GM18520 (cell line): ENCODE measurements around the gene C2CD2.

Experiments
- ATAC-seq: cut with Tn5 transposase; IDR thresholded peaks from one replicate; pipeline ENCODE4 v1.9.1; 2021; ENCODE audit not compliant: unreplicated experiment

The C2CD2 gene

DNA sequence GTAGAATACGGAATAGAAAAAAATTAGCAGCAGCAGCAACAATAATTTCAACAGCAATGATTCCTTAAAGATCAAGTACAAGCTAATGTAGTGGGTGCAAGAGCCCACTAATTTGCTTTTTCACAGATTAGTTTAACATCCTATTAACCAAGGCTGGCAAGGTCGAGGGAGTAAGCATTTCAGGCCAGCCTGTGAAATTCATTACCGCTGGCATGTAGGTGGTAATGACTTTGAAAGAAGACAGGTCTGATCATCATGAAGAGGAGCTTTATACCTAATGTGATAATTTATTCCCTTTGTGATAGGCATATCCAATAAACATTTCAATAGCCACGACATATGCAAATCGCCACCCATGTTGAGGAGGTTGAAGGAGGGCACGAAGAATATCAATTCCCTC is 63.5 kb downstream of the C2CD2 start:
- ATAC-seq: no peak

DNA sequence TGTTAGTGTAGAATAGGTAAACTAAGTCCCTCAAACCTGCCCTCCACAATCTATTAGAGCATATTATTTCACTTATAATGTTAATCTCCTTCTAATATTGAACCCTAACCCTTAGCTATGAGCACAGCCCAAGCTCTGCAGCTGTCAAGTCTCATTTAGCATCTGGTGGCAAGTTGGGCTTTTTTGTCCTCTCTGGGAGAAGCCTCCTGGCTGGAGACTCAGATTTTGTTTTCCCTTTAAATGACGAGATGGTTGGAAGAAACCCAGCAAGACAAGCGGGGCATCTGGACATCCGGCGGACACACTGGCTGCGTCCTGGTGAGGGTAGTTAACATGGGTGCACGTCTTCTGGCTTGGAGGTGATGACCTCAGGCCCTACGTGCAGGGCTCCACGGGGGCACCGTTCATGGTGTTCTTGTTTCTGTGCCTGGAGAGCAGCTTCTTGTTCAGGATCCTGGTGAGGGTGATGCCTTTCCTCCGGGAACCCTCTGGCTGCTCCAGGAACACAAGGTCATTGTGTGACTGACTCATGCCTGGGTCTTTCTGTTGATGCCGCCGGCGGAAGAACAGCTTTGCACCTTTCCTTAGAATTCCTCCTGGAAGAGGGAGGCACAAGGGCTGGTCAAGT is 65.0 kb downstream of the C2CD2 start:
- ATAC-seq: no peak

DNA sequence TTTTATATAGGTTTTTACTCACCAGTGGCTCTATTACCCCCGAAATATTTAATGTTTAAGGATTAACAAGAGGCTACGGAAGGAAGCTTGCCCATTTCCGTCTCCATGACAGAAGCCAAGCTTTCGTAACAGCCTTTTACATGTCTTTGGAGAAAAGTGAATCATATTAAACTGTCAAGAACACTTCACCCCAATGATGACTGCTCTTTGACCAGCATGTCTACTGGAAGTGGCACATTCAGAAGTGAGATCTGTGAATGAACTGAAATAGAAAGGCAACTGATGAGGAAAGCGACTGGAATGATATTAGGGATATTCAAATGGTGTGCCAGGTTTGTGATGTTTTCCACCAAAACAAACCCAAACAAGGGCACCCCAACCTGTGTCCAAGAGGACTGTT is 66.2 kb downstream of the C2CD2 start:
- no peak for ATAC-seq

DNA sequence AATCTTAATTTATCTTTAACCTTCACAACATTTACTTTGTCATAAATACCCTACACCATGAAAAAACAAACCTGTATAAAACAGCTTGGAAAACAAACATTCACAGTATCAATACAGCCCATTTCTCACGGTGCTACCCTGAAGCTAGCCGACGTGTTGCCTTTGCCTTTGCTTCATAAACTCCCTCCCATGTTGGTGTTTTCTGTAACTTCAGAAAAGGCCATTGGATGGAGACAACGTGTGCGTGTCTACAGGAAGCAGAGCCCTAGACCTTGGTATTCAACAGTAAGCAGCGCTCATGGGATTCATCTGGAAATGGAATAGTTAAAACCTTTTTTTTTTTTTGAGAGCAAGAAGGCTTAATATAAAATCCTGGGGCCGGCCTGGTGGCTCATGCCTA is 67.5 kb downstream of the C2CD2 start:
- no peak for ATAC-seq

DNA sequence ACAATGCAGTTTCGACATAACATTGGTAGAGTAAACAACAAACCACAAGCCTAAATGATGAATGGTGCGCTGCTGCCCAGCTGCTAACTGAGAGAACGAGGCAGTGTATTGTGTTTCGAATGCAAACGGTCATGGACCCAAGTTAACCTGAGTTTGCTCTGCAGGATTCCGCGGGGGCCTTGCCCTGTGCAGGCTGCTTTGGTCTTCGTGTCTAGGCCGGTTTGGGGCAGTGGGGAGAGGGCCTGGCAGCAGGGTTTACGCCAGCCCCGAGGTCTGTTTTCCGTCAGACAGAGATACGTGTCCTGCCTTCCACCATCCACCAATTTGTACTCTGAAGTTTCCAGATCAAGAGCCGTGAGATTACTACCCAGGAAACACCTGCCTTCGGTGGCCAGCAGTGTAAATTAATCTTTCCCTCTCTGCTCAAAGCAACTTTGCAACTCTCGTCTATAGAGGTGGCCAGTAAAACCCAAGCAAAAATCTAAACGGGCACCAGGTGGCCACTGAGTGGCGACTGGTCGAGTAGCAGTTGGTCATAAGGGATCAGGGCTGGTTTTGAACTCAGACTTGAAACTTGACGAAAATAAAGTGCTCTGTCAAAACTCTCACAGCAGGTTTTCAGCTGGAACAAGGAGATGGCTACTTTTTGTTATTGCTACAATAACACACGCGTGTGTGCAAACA is 68.3 kb downstream of the C2CD2 start:
- no peak for ATAC-seq

DNA sequence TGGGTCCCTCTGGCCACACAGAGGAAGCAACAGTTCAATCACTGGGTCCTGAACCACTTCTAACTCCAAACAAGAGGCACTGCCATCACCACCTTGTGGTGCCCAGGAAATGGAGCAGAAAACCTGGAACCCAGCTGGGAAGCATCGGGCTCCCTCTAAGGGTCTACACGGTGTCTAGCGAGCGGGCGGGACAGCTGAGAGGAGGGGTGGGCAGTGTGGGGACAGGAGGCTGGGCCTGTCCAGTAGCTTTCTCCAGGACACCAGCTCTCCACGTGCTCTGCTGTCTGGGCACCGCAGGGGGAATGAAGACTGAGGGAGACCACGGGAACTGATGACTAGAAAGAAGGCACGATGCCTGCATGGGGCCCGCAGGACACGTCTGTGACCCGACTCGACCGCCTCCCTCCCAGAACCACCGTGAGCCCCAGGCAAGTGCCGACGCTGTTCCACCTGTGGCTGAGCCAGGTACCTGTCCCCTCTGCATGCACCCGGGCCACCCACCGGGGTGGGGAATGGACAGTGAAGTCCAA is 69.3 kb downstream of the C2CD2 start:
- ATAC-seq: no peak

DNA sequence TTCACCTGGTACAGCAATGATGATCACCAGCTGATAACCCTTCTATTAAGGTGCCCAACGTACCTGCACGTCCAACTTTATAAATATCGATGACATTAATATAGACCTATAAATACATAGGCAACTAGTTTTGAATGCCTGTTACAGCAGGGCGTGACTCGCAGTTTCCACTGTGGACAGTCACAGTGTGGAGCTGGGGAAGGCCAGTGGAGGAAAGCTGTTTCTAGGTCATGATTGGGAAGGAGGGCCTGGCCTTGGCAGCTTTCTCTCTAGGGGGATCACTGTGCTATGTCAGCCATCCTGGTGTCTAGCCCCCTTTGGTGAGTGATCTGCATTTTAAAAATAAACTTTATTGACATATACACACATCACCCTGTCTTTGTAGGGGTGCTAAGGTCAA is 70.2 kb downstream of the C2CD2 start:
- ATAC-seq: no peak

DNA sequence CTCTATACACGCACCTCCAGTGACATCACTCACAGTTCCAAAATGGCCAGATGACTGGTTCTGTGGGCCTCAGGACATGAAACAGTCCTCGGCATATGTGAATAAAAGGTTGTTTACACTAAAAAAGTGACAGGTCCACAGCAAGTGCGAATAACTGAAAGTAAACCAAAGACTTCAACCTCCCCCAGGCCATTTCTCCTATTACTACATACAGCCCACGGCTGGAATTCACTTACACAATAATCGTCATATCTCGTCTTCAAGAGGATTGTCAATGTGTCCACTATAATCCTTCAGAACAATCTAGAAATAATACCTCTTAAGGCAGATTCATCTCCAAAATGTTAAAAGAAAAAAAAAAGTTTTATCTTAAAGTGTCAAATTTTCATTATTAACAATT is 72.8 kb downstream of the C2CD2 start:
- no peak for ATAC-seq

DNA sequence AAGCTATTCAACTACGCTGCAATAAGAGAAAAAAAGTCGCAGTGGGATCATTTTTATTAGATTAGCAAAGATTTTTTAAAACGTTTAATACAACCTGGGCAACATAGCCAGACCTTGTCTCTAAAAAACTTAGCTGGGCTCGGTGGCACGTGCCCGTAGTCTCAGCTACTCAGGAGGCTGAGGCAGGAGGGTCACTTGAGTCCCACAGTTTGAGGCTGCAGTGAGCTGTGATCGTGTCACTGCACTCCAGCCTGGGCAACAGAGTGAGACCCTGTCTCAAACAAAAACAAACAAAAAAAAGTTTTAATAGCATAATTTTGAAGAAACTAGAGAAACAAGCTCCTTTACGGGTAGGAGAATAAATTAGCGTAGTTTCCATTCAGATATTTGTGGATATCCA is 73.7 kb downstream of the C2CD2 start:
- ATAC-seq: no peak

DNA sequence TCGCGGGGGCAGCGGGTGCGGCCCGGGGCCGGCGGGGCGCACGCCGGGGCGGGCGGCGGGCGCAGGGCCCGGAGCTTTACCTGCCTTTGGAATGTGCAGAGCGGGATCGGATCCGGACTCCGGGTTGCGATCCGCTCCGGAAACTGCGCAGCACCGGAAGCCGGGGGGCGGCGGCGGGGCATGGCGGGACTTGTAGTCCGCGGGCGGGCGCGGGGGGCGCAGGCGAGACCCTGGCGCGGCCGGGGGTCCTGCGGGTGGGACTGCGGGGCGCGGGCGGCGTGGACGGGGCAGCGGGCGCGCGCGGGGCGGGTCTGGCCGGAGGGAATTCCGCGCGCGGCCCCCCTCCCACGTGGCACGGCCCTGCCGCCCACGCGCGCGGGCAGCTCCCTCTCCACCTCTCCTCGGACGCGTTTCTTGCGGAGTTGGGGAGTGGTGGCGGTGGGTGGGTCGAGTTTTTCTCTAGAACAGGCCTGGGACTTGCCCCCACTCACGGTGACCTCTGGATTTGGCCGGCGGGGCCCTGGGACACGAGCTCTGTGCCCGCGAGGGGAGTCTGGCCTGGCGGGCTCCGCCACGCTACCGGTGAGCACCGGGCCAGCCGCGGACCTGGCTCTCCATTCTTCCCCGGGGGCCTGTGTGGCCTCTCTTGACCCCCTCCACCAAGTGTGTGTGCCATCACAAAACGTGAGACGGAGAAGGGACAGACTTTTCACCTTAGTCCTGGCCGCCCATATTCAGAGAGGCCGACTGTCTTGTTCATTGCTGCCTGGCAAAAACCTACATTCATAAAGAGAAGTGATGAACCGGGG is 74.4 kb downstream of the C2CD2 start, which contains the start of gene PRDM15:
TSS of gene PRDM15 (minus strand) at position 155 of the 809 bp plus-strand sequence. CDS start 18,981 bp downstream, outside the sequence.
- peak; percentile 64 for ATAC-seq

DNA sequence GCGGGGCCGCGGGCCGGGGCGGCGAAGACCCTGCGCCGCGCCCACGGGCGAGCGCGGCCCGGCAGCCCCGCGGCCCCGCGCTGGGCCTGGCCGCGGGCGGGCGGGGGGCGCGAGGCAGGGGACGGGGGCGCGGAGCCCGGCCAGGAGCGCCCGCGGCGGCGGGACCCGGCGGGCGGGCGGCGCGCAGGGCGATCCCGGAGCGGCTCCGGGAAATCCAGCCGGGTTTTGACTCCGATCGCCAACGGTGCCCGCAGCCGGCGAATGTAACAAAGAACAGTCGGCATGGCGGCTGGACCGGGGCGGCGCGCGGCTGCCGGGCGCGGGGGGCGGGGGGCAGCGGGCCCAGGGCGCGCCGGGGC is 75.0 kb downstream of the C2CD2 start:
- ATAC-seq: peak; percentile 37

DNA sequence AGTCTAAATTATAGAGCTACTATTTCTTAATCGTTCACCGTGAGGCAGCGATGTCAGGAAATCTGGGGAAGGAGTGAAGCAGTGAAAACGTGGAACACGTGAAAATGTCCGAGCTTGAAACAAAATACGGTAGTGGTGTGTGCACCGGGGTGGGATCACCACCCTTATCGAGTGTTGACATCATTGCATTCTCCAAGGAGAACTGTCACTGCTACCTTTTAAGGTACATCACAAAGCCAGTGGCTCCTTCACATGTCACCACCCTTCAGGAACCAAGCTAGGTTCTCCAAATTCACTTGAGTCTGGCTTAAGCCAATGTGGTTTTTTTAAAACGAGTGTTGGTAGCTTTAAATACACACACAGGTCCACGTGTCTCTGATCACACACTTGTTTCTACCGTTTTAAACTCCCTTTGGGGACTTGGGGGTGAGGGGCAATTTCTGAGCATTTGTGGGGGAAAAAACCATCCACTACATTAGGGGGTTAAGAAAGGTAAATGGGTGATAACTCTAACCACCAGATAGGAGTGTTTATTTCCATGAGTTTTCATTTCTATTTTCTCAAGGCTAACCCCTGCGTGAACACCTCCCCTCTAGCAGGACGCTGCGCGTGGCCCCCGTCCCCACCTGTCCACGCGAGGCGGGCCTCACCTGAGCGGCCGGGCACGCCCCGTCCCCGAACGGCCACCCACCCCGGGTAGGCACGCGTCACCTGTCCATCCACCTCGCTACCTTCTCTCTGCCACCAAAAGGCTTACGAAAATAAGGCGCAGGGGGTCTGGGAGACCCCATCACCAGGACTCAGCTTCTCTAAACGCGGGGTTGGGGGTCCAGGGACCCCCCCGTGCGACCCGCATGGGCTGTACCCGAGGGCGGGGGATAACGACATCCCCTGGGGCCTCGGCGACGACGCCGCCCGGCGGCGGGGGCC is 75.7 kb downstream of the C2CD2 start:
- ATAC-seq: peak; percentile 4

DNA sequence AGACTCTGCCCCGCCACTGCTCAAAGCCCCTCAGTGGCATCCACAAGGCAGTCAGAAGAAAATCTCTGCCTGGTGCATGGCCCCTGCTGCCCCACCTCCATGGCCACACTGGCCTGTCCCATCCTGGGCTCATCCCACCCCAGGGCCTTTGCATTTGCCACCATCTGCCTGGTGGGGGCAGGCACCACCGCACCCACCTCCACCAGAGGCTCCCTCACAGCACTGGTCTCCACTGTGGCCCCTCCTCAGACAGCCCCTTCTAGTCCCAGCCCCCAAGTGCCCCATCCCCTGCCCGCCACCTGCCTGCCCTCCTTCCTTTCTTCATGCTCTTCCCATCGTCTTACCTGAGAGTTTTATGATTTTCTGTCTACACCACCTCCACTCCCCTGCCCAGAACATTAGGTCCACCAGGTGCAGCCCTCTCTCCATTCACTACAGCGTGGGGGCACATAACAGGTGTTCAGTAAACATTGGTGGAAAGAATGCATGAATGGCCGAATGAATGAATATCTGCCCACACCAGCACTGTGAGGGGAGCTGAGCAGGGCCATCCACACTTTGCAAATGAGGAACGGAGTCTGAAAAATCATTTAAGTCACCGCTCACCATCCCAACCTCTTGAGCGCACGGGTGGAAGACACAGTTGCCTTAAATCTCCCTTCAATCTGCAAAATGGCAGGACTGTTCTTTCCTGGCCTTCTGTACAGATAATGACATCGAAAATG is 76.7 kb downstream of the C2CD2 start:
- ATAC-seq: no peak

DNA sequence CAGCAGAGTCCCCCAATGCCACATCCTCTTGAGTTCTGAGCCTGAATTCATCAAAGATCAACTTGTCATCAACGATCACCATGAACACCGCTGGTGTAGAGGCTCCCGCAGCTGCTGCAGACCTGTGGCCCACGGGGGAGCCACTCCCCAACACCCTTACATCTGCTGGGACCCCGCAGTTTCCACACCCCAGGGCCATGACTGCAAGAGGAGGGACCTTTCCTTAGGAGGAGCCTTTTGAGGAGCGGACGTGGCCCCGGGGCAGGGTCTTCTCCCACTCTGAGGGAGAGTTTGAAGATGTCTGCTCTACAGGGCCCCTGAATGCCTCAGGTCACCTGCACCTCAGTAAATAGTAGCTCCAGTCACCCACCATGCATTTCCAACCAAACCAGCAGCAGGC is 77.4 kb downstream of the C2CD2 start:
- no peak for ATAC-seq

DNA sequence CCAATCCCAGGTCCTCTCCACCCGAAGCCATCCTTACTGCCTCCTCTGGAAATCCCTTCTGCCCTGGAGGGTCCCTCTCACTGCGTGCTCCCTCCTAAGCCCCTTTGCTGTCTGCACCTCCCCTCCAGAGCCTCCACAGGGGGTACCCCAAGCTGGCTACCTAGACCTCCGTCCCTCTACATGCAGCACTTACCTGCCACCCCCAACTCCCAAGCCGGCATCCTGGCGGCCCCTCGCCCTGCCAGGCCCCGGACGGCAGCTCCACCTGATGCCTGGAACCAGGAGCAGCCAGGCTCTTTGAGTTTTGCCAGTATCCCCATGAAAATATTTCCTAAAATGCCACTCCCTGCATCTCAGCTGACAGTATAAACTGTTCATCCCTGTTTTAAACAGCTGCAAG is 78.7 kb downstream of the C2CD2 start:
- ATAC-seq: no peak

DNA sequence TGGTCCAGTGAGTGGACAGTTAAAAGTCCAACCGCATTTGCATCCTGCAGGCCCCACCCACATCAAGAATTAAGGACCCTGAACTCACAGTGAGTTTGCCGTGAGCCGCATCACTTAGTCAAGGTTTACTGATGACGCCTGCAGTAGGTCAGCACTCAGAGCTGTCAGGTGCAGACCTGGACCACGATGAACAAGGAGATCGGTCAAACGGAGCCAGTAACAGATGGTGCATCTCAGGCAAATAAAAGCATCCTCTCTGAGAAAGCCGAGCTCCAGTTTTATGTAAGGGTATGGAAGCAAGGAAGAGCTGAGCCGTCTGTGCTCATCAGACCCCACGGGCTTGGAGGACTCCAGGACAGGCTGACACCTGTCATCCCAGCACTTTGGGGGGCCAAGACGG is 79.2 kb downstream of the C2CD2 start:
- no peak for ATAC-seq

DNA sequence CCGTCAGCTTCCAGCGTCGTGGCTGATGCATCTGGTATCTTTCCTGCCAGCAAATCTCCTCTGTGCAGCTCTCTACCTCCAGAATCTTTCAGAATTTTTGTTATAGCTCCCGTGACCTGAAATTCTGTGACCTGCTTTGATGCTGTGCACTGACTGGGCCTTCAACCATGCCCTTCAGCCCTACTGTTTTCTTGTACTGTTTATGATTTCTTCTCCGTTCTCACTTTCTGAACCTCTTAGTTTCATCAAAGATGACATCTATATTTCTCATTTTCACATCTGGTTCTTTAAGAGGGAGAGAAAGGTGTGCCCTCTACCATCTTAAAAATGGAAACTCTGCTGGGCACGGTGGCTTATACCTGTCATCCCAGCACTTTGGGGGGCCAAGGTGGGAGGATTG is 80.4 kb downstream of the C2CD2 start:
- ATAC-seq: no peak

DNA sequence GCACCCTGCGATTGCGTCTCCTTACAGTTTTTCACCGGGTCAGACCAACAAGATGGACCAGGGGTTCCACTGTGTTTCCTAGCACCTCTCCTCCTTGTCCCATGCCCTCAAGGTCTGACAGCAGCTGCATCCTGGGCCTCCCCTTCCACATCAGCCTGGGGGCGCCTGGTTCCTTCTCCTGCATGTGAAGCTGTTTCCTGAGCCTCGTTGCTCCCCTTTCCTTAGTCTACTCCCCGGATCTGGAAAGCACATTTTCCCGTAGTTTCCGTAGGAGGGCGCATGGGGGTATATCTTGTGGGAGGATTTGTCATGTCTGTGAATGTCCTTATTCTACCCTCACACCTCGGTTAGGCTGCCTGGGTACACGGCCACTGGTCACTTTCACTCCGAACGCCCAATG is 80.8 kb downstream of the C2CD2 start:
- no peak for ATAC-seq

DNA sequence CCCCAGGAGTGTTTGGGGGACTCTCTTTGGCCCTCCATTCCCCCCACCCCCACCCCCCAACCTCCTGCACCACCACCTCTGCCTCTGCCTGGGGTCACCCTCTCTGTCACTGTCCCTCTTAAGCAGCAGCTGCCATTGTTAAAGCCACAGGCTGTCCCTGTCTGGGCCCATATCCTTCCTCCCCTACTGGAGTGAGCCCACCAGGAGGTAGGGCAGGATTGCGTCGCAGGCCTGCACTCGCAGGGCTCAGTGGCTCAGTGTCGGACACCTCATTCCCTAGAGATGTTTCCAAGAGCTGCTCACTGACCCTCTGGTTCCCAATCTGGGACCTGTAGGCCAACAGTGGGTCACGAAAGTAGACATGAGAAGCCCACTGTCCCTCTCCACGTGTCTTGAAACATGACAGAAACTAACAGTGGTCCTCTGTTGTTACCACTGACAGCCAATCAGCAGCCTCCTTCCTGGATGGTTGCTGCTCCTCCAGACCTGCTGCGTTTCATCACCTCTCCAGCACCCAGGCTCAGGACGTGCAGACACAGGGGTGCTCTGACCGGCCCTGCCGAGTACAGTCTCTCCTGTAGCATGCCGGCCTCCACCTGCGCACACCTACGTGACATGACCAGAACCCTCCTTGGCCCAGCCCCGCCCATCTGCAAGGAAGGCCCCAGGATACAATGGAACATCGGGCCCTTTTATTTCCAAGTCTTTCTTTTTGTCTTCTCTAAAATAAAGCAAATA is 82.4 kb downstream of the C2CD2 start:
- no peak for ATAC-seq
